ENCODE results near the gene PAX7. TPM values are rescaled to one million over a fixed set of nuclear protein-coding genes. Genes with fewer than 3 reads are reported as not detected.

Gene PAX7
- total RNA-seq, 1 donor from 2014 or later = not detected

DNA sequence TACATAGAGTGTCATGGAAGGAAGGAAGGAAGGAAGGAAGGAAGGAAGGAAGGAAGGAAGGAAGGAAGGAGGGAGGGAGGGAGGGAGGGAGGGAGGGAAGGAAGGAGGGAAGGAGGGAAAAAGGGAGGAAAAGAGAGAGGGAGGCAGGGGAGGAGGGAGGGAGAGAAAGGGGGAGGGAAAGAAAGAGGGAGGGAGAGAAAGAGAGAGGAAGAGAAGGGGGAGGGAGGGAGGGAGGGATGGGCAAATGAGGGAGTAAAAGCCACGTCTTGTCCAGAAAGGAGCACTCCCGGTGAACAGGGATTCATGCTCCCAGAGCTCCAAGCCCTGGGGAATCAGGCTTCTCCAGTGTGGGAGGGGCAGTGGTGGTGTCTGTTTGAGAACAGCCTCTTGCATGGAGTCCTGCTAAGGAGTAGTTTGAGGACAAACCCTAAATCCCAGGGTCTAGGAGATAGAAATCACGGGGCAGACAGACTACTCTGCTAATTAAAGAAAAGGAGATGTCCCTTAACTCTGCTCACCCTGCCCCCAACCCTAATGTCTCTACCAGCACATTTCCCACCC is 157.3 kb downstream of the PAX7 start:
- intact Hi-C loops (cut with DNase I) = no loop called here
- Histone ChIP-seq H3K9me3 (no peaks in the 10 kb centered on the region), H3K36me3 (no peaks in the 10 kb centered on the region), H3K4me1 (no peaks in the 10 kb centered on the region), H3K4me3 (no peak overlapping the region), H3K27me3 (no peaks in the 10 kb centered on the region), H3K27ac (no peak overlapping the region)
- no peak for DNase-seq (ENCODE audit: low spot score in 2 of 2)
- TF ChIP-seq, protein P1, sequence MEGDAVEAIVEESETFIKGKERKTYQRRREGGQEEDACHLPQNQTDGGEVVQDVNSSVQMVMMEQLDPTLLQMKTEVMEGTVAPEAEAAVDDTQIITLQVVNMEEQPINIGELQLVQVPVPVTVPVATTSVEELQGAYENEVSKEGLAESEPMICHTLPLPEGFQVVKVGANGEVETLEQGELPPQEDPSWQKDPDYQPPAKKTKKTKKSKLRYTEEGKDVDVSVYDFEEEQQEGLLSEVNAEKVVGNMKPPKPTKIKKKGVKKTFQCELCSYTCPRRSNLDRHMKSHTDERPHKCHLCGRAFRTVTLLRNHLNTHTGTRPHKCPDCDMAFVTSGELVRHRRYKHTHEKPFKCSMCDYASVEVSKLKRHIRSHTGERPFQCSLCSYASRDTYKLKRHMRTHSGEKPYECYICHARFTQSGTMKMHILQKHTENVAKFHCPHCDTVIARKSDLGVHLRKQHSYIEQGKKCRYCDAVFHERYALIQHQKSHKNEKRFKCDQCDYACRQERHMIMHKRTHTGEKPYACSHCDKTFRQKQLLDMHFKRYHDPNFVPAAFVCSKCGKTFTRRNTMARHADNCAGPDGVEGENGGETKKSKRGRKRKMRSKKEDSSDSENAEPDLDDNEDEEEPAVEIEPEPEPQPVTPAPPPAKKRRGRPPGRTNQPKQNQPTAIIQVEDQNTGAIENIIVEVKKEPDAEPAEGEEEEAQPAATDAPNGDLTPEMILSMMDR (IDR thresholded peaks at IDR 0.05) = no peak

- DNase-seq (ENCODE audit: low spot score in 2 of 2) = no peak
- H3K27me3 ChIP-seq = no peaks in the 10 kb centered on the region
- H3K36me3 ChIP-seq = no peaks in the 10 kb centered on the region
- TF ChIP-seq, protein P1 (IDR thresholded peaks at IDR 0.05) = no peak
- H3K27ac ChIP-seq = no peak overlapping the region
- H3K9me3 ChIP-seq = no peaks in the 10 kb centered on the region
- H3K4me1 ChIP-seq = no peaks in the 10 kb centered on the region
- intact Hi-C loops (cut with DNase I) = no loop called here
- no peak overlapping the region for H3K4me3 ChIP-seq
Measured at GRCh38 chr1:18789246-18789645, 158.6 kb downstream of the PAX7 start.

DNA sequence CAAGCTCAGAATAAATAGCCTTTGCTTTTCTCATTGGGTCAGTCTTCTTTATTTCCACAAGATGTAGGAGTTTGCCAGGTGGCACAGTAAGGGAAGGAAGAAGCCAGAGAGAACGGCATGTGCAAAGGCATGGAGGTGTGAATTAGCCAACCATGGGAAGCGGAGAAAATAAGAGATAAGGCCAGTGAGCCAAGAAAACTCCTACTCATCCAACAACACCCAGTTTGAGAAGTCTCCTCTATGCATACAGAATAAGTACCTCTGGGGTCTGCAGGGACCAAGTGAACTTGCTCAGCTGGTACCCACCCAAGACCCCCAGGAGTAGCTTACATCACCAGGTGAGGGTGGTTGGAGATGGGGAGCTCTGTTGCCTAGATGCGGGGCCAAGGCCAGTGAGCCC is 162.1 kb downstream of the PAX7 start:
- H3K4me3 ChIP-seq = no peak overlapping the region
- no peak overlapping the region for H3K27ac ChIP-seq
- H3K36me3 ChIP-seq = no peaks in the 10 kb centered on the region
- H3K9me3 ChIP-seq = no peaks in the 10 kb centered on the region
- intact Hi-C loops (cut with DNase I) = no loop called here
- TF ChIP-seq, protein P1 (IDR thresholded peaks at IDR 0.05) = no peak
- no peaks in the 10 kb centered on the region for H3K27me3 ChIP-seq
- DNase-seq (ENCODE audit: low spot score in 2 of 2) = no peak
- no peaks in the 10 kb centered on the region for H3K4me1 ChIP-seq

GRCh38 chr1:18793164-18793563 is 162.5 kb downstream of the PAX7 start:
- Histone ChIP-seq H3K27me3 (no peaks in the 10 kb centered on the region), H3K9me3 (no peaks in the 10 kb centered on the region), H3K4me1 (no peaks in the 10 kb centered on the region), H3K36me3 (no peaks in the 10 kb centered on the region), H3K27ac (no peak overlapping the region), H3K4me3 (no peak overlapping the region)
- intact Hi-C loops (cut with DNase I) = no loop called here
- TF ChIP-seq, protein P1 (IDR thresholded peaks at IDR 0.05) = no peak
- DNase-seq (ENCODE audit: low spot score in 2 of 2) = no peak

DNA sequence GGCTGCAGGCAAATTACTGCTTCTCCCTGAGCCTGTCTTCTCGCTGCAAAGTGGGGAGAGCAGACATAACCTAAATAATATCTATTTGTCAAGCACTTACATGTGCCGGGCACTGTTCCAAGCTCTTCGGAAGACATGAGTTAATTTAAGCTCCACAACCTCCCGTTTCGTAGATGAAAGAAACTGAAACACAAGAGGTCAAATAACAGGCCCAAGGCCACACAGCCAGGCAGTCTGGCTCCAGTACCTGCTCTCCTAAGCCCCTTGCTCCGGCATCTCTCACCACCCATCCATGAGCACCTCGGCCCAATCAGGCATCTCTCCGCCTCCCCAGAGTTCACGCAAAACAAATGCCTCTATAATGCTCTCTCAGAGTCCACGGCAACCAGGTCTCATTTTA is 163.4 kb downstream of the PAX7 start:
- Histone ChIP-seq H3K36me3 (no peaks in the 10 kb centered on the region), H3K4me3 (no peak overlapping the region), H3K27me3 (no peaks in the 10 kb centered on the region), H3K27ac (no peak overlapping the region), H3K4me1 (no peaks in the 10 kb centered on the region), H3K9me3 (no peaks in the 10 kb centered on the region)
- intact Hi-C loops (cut with DNase I) = no loop called here
- DNase-seq (ENCODE audit: low spot score in 2 of 2) = no peak
- TF ChIP-seq, protein P1 (IDR thresholded peaks at IDR 0.05) = no peak

DNA sequence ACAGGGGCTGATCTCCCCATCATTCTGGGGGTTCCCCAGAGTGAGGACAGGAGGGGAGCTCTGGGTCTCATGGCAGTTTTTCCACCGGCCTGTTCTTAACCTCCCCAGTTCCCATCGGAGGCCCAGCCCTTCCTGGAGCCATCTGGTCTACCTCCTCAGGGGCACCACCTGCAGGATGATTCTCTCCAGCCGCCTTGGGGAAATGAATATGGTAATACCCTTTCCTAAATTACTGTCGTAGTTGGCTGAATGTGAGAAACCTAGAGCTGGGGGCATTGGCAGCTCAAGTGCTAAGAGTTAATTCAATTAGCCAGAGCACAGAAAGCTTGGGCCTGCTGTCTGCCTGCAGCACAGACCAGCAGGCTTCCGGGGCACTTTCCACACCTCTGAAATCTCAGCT is 163.9 kb downstream of the PAX7 start:
- Histone ChIP-seq H3K4me3 (no peak overlapping the region), H3K27ac (no peak overlapping the region), H3K9me3 (no peaks in the 10 kb centered on the region), H3K27me3 (no peaks in the 10 kb centered on the region), H3K4me1 (no peaks in the 10 kb centered on the region), H3K36me3 (no peaks in the 10 kb centered on the region)
- TF ChIP-seq, protein P1 (IDR thresholded peaks at IDR 0.05) = no peak
- intact Hi-C loops (cut with DNase I) = no loop called here
- no peak for DNase-seq (ENCODE audit: low spot score in 2 of 2)

All from ascending aorta (tissue), 2 donors.